ENCODE data around the gene SCGB1A1. TPM values are rescaled to one million over a fixed set of nuclear protein-coding genes. Genes with fewer than 3 reads are reported as not detected.
A peak's percentile ranks its signal among the peaks of the same experiment; 100 is the strongest.

SCGB1A1 gene
- total RNA-seq, 1 donor from 2014 or later: not detected

DNA sequence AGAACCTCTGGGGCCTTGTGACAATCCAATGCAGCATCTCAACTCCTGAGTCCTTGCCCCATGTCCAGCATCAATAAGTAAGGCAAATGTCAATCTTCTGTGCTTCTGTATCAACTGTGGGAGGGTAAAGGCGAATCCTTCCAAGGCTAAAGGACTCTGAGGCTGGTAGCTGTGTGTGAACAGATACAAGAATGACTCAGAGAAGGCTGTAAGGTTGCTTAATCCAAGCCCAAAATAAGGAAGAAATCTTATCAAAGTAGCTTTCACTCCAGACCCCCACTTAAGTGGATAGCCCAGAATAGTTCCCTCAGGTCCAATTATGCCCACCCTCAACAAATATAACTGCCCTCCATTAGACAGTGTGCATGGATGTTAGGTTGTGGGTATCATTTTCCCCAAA lies 28.1 kb upstream of the SCGB1A1 start:
- H3K4me3 Mint-ChIP-seq: no peak overlapping the region
- no peaks in the 10 kb centered on the region for H3K9me3 Mint-ChIP-seq
- intact Hi-C loops (cut with micrococcal nuclease): loop anchor here (5.0 kb wide), 1 partner anchor 92 kb away; no protein-coding TSS in a partner anchor
- no peak for DNase-seq (ENCODE audit: low spot score)
- H3K27me3 Mint-ChIP-seq (ENCODE audit: insufficient read depth): peaks cover 8% of the 10 kb centered on the region
- H3K36me3 Mint-ChIP-seq (ENCODE audit: low read depth): no peaks in the 10 kb centered on the region
- no peak overlapping the region for H3K27ac Mint-ChIP-seq
- H3K4me1 Mint-ChIP-seq (ENCODE audit: low read depth): peaks cover 14% of the 10 kb centered on the region

DNA sequence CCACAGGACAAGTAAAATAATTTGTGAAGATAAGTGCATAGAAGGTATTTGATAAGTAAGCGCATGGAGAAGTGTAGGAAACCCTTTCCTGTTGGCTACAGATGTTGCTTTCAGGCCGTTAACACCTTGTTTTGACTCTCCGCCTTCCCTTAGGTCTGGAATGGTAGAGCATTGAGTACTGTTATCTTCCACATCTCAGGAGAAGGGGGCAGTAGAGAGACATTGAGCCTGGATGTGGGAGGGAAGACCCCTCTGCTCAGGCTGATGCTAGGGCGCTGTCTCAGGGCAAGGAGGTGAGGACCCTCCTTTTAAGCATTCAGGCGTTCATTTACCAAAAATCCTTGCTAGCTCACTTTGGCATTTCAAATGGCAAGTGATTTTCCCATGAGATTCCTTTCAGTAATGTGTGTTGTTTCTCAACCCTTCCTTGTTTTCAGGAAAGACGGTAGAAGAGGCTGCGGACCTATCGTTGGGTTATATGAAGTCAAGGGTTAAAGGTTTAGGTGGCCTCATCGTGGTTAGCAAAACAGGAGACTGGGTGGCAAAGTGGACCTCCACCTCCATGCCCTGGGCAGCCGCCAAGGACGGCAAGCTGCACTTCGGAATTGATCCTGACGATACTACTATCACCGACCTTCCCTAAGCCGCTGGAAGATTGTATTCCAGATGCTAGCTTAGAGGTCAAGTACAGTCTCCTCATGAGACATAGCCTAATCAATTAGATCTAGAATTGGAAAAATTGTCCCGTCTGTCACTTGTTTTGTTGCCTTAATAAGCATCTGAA lies 27.0 kb upstream of the SCGB1A1 start:
- Mint-ChIP-seq H3K4me1 (ENCODE audit: low read depth) (peaks cover 14% of the 10 kb centered on the region), H3K27ac (no peak overlapping the region), H3K9me3 (no peaks in the 10 kb centered on the region), H3K36me3 (ENCODE audit: low read depth) (no peaks in the 10 kb centered on the region), H3K4me3 (no peak overlapping the region), H3K27me3 (ENCODE audit: insufficient read depth) (peaks cover 8% of the 10 kb centered on the region)
- intact Hi-C loops (cut with micrococcal nuclease): loop anchor here (5.0 kb wide), 1 partner anchor 90 kb away; no protein-coding TSS in a partner anchor
- no peak for DNase-seq (ENCODE audit: low spot score)

DNA sequence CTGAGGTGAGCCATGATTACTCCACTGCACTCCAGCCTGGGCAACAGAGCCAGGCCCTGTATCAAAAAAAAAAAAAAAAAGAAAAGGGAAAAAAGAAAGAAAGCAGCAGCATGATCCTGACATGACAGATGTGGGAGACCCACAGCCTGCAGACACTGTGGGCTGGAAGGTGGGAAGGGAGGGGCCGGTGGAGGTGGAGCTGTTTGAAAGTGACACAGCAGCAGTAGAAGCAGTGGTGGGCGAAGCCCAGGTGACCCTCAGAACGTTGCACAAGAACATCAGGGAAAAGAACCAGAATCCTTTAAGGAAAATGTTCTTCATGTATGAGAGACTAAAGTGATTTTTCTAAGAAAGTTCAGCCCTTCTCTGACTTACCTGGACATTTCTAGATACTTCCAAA lies 26.3 kb upstream of the SCGB1A1 start:
- Mint-ChIP-seq H3K27me3 (ENCODE audit: insufficient read depth) (peaks cover 8% of the 10 kb centered on the region), H3K4me1 (ENCODE audit: low read depth) (peaks cover 11% of the 10 kb centered on the region), H3K27ac (no peak overlapping the region), H3K36me3 (ENCODE audit: low read depth) (no peaks in the 10 kb centered on the region), H3K4me3 (no peak overlapping the region), H3K9me3 (no peaks in the 10 kb centered on the region)
- intact Hi-C loops (cut with micrococcal nuclease): loop anchor here (5.0 kb wide), 1 partner anchor 90 kb away; no protein-coding TSS in a partner anchor
- no peak for DNase-seq (ENCODE audit: low spot score)

DNA sequence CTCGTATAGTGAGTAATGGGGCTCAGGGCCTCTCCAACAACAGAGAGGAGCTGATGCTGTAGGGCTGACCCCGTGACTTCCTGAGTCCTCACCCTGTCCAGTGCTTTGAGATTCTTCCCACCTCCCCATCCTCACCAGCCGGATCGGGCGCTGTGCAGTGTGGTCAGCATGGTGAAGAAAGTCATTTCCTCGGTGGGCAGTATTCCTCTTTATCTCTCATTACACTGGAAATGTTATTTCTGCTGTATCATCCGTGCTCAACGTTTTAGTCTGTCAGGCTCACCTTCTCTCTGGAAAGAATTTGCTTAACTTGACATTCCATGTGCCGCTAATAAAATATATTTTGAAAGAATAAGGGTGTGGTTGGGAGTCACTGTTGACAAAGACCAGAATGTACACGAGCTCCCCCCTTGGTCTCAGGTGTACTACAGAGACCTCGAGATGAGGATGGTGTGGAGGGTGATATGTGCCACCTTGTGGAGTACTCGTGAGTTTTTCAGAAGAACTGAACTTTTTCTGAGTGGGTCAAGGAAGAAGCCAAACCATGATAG lies 25.7 kb upstream of the SCGB1A1 start:
- Mint-ChIP-seq H3K4me3 (no peak overlapping the region), H3K4me1 (ENCODE audit: low read depth) (peaks cover 8% of the 10 kb centered on the region), H3K36me3 (ENCODE audit: low read depth) (no peaks in the 10 kb centered on the region), H3K27me3 (ENCODE audit: insufficient read depth) (peaks cover 8% of the 10 kb centered on the region), H3K27ac (no peak overlapping the region), H3K9me3 (no peaks in the 10 kb centered on the region)
- DNase-seq (ENCODE audit: low spot score): no peak
- intact Hi-C loops (cut with micrococcal nuclease): loop anchor here (1.0 to 5.0 kb wide), 2 partner anchors 13 to 89 kb away; no protein-coding TSS in a partner anchor

DNA sequence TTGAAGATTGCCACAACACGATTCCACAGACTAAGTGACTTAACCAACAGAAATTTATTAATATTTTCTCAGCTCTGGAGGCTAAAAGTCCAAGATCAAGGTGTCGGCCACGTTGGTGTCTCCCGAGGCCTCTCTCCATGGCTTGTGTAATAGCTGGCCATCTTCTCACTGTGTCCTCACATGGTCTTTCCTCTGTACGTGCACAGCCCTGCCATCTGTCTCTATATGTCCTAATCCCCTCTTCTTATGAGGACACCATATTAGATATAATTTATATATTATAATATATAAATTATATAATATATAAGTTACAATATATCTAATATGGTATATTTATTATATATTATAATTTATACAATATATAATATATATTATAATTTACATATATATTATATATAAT lies 25.1 kb upstream of the SCGB1A1 start:
- Mint-ChIP-seq H3K9me3 (no peaks in the 10 kb centered on the region), H3K4me3 (no peak overlapping the region), H3K27me3 (ENCODE audit: insufficient read depth) (peaks cover 8% of the 10 kb centered on the region), H3K4me1 (ENCODE audit: low read depth) (peaks cover 8% of the 10 kb centered on the region), H3K36me3 (ENCODE audit: low read depth) (no peaks in the 10 kb centered on the region), H3K27ac (no peak overlapping the region)
- DNase-seq (ENCODE audit: low spot score): no peak
- intact Hi-C loops (cut with micrococcal nuclease): loop anchor here (1.0 to 5.0 kb wide), 5 partner anchors 13 to 198 kb away; partner anchors contain the start of gene TUT1

DNA sequence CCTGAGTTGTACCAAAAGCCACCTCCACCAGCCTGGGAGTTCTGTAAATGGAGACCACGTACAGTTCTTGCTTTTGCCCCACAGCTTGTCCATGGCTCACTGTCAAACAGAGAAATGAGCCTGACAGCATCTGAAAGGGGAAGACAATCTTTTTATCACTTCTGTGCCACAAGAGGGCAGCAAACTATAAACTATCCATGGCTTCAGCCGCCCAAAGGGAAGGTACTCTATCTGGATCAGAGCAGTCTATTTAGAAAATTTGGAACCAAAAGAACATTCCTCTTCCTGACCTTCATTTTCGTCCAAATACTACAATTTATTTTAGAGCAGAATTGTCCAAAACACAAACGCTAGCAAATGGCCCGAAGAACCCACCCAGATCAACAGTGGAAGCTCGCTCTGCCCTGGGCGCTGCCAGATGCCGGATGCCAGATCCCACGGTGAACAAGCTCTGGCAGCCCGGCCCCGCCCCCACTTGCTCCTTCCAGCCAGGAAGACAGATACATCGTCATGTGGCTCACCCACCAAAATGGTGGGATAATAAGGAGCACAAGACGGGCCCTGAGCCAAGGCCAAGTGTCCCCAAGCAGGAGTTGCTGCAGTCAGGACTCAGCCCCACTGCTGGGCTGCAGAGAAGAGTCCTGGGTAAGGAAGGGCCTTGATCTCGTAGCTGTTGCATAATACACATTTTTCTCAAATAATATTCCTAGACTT lies 23.9 kb upstream of the SCGB1A1 start:
- intact Hi-C loops (cut with micrococcal nuclease): loop anchor here (1.0 to 5.0 kb wide), 5 partner anchors 30 to 299 kb away; partner anchors contain the start of gene TUT1
- peaks cover 2% of the 10 kb centered on the region for H3K27me3 Mint-ChIP-seq (ENCODE audit: insufficient read depth)
- peaks cover 8% of the 10 kb centered on the region for H3K4me1 Mint-ChIP-seq (ENCODE audit: low read depth)
- DNase-seq (ENCODE audit: low spot score): peak; percentile 48
- H3K9me3 Mint-ChIP-seq: no peaks in the 10 kb centered on the region
- H3K36me3 Mint-ChIP-seq (ENCODE audit: low read depth): peaks cover 1% of the 10 kb centered on the region
- H3K4me3 Mint-ChIP-seq: no peak overlapping the region
- H3K27ac Mint-ChIP-seq: no peak overlapping the region

DNA sequence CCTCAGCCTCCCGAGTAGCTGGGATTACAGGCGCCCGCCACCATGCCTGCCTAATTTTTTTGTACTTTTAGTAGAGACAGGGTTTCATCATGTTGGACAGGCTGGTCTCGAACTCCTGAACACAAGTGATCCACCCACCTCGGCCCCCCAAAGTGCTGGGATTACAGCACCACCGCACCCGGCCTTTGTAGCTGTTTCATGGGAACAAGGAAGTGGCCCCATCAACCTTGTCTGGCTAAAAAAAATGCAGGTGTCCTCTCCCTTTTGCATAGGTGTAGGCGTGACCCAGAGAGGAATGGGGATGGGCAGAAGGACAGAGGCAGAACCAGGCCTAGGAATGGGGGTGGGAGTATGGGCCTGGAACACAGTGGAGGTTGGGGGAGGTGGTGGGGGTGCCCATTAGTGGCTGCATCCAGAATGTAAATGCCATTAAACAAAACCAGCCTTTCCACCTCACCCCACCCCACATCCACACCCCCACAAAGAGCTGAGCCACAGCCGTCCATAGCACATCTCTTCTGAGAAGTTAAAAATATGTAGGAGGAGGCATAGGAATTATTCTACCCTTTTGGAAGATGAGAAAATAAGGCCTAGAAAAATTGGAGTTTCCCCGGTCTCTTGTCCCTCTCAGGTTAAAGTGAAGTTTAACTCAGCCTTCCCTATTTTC lies 22.8 kb upstream of the SCGB1A1 start:
- Mint-ChIP-seq H3K9me3 (no peaks in the 10 kb centered on the region), H3K4me3 (no peak overlapping the region), H3K4me1 (ENCODE audit: low read depth) (peaks cover 8% of the 10 kb centered on the region), H3K36me3 (ENCODE audit: low read depth) (peaks cover 1% of the 10 kb centered on the region), H3K27me3 (ENCODE audit: insufficient read depth) (peaks cover 2% of the 10 kb centered on the region), H3K27ac (no peak overlapping the region)
- intact Hi-C loops (cut with micrococcal nuclease): loop anchor here (1.0 to 2.0 kb wide), 2 partner anchors 29 to 298 kb away; no protein-coding TSS in a partner anchor
- no peak for DNase-seq (ENCODE audit: low spot score)

DNA sequence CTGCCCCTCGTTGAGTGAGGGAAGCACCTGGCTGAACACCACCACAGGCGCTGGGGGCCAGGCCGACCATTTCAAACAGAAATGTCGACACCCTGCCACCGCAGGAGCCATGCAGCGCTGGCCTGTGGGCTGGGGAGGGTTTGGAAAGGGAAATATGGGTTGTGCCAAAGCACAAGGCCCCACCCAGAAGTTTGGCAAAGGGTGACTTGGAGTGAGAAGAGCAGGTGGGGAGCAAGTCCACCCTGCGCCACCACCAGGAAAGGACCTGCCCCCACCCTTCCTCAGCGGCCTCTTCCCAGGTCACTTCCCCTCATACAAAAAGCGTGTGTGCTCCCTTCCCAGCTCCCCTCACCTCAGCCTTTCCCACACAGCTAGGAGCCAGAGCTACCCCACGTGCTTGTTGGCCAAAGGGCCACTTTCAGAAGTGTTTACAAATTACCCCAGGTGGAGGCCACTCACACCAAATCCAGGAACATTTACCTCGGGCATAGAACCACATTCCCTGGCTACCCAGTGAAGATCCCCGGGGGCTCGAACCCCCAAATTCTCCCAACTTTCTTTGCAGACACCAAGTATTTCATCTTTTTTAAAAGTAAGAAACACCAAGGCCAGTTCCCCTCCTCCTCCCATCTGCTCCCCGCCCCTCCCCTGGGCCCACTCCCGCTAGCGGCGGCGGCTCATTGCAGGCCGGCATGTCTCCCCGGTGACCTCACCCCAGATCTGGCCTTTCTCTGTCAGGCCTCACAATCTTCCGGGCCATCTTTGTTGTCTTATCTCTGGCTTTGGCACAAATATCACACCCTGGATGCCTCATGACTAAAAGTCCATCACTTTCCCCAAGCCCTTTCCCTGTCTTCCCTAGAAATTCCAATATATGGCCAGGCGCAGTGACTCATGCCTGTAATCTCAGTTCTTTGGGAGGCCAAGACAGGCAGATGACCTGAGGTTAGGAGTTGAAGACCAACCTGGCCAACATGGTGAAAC lies 20.5 kb upstream of the SCGB1A1 start:
- Mint-ChIP-seq H3K36me3 (ENCODE audit: low read depth) (peaks cover 1% of the 10 kb centered on the region), H3K27me3 (ENCODE audit: insufficient read depth) (no peaks in the 10 kb centered on the region), H3K4me1 (ENCODE audit: low read depth) (peaks cover 31% of the 10 kb centered on the region), H3K9me3 (no peaks in the 10 kb centered on the region), H3K27ac (no peak overlapping the region), H3K4me3 (no peak overlapping the region)
- DNase-seq (ENCODE audit: low spot score): no peak
- intact Hi-C loops (cut with micrococcal nuclease): no loop called here

DNA sequence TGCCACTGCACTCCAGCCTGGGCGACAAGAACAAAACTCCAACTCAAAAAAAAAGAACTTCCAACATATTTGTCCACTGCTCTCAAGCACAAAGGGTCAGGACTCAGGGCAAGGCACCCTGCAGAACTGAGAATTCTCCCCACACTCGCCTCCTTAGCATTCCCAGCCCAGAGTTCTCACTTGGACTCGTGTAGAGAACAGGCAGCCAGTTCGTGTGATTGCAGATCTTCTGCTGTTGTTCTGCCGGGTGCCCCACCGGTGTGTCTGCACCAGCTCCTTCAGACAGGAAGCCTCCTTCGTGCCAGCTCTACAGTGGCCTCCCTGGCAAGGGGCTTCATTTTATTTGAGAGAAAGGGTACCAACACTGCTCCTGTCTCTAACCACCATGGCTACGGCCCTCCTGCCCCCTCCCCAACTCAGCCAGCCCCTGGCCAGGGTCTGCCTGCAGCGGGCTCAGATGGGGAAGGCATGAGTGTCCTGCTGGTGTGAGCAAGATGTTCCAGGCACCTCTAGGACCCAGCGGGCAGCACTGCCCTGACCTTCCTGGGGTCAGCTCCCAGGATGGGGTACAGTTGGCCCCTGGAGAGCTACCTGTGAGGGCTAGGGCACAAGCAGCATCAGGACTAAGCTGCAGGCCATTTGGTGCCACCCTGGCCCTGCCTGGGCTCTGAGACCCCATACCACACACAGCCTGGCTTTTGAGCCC lies 19.5 kb upstream of the SCGB1A1 start:
- peaks cover 4% of the 10 kb centered on the region for H3K27me3 Mint-ChIP-seq (ENCODE audit: insufficient read depth)
- H3K4me1 Mint-ChIP-seq (ENCODE audit: low read depth): peaks cover 33% of the 10 kb centered on the region
- peaks cover 1% of the 10 kb centered on the region for H3K36me3 Mint-ChIP-seq (ENCODE audit: low read depth)
- no peak for DNase-seq (ENCODE audit: low spot score)
- no peak overlapping the region for H3K27ac Mint-ChIP-seq
- intact Hi-C loops (cut with micrococcal nuclease): no loop called here
- no peaks in the 10 kb centered on the region for H3K9me3 Mint-ChIP-seq
- H3K4me3 Mint-ChIP-seq: no peak overlapping the region

DNA sequence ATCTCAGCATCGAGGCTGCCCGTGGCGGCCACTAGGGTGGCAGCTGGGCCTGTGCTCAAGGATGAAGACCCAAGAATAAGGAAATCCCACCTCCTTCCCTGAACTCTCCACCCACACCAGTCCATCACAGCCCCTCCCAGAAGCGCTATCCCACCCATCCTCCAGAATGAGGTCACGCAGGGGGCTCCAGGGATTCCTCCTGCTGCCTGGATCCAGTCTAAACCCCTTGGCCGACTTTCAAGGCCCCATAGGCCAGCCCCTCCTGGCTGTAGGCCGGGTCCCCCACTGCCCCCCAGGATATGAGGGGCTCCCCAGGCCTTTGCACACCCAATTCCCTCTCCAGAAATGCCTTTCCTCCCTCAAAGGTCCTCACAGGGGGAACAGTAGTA lies 19.0 kb upstream of the SCGB1A1 start:
- H3K4me1 Mint-ChIP-seq (ENCODE audit: low read depth): peaks cover 28% of the 10 kb centered on the region
- H3K27ac Mint-ChIP-seq: no peak overlapping the region
- H3K36me3 Mint-ChIP-seq (ENCODE audit: low read depth): peaks cover 1% of the 10 kb centered on the region
- DNase-seq (ENCODE audit: low spot score): no peak
- intact Hi-C loops (cut with micrococcal nuclease): no loop called here
- H3K27me3 Mint-ChIP-seq (ENCODE audit: insufficient read depth): peaks cover 6% of the 10 kb centered on the region
- no peaks in the 10 kb centered on the region for H3K9me3 Mint-ChIP-seq
- H3K4me3 Mint-ChIP-seq: no peak overlapping the region

DNA sequence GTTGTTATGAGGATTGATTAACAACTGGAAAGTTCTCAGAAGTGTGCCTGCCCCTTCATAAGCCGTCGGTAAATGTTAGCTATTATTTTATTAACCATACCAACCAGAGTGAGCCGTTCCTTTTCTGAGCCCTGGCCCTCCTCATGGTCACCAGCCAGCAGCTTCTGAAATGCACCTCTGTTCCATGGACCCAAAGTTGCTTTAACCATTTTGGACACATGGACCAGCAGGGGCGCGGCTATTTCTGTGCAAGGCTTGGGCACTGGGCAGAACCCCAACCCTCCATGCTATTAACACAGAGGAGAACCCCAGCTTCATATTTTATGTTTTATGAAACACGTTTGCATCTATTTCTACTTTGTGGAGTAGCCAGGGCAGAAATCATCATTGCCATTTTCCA lies 18.6 kb upstream of the SCGB1A1 start:
- peaks cover 6% of the 10 kb centered on the region for H3K27me3 Mint-ChIP-seq (ENCODE audit: insufficient read depth)
- peaks cover 25% of the 10 kb centered on the region for H3K4me1 Mint-ChIP-seq (ENCODE audit: low read depth)
- H3K4me3 Mint-ChIP-seq: no peak overlapping the region
- peaks cover 1% of the 10 kb centered on the region for H3K36me3 Mint-ChIP-seq (ENCODE audit: low read depth)
- no peak for DNase-seq (ENCODE audit: low spot score)
- intact Hi-C loops (cut with micrococcal nuclease): no loop called here
- no peaks in the 10 kb centered on the region for H3K9me3 Mint-ChIP-seq
- H3K27ac Mint-ChIP-seq: no peak overlapping the region
